ENCODE data around the gene NMB.

GRCh38 chr15:84668221-84668982 lies 10.4 kb upstream of the NMB start:
- TF ChIP-seq ISL1 (CRISPR knock-in tag; IDR thresholded peaks at IDR 0.05) (no peak), CREB5 (CRISPR knock-in tag; IDR thresholded peaks at IDR 0.05; ENCODE audit: low read depth) (no peak), PATZ1 (CRISPR knock-in tag; IDR thresholded peaks at IDR 0.05; ENCODE audit: borderline replicate concordance) (no peak), GLIS3 (CRISPR knock-in tag; IDR thresholded peaks at IDR 0.05) (no peak), TCF4 (CRISPR knock-in tag; IDR thresholded peaks at IDR 0.05; ENCODE audit: borderline replicate concordance) (no peak), PPARA (CRISPR knock-in tag; IDR thresholded peaks at IDR 0.05; ENCODE audit: borderline replicate concordance) (no peak), ZNF70 (CRISPR knock-in tag; IDR thresholded peaks at IDR 0.05) (no peak), ZFP30 (CRISPR knock-in tag; IDR thresholded peaks at IDR 0.05) (no peak), ZFP3 (CRISPR knock-in tag; IDR thresholded peaks at IDR 0.05) (no peak)
